ENCODE data around the gene BCL10.

GRCh38 chr1:85296980-85297379 lies 20.5 kb upstream of the BCL10 start:
- TF ChIP-seq CTCF (conservative IDR thresholded peaks at IDR 0.05; ENCODE audit: low read depth, low read length): no peak
- no peak for TF ChIP-seq CEBPB (IDR thresholded peaks at IDR 0.05; ENCODE audit: low read depth, low read length)
- TF ChIP-seq RFX5 (IDR thresholded peaks at IDR 0.05; ENCODE audit: low read depth, low read length): no peak
- no peak for TF ChIP-seq POLR2A (IDR thresholded peaks at IDR 0.05; ENCODE audit: low read depth, low read length)

Data from IMR-90 (cell line).